ENCODE data around the gene WDR93. TPM values are rescaled to one million over a fixed set of nuclear protein-coding genes. Genes with fewer than 3 reads are reported as not detected.

Gene WDR93
- total RNA-seq, 2 experiments from 2014 or later, result not detected

DNA sequence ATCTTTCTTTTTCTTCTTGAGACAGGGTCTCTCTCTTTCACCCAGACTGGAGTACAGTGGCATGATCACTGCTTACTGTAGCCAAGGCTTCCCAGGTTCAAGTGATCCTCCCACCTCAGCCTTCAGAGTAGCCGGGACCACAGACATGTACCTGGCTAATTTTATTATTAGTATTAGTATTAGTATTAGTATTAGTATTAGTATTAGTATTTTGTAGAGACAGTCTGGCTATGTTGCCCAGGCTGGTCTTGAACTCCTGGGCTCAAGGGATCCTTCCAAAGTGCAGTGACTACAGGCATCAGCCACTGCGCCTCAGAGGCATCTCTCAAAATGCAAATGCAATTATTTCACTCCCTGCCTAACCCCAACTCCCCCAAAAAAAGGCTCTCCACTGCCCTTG lies 37.0 kb upstream of the WDR93 start:
- H3K4me3 Mint-ChIP-seq, result no peak overlapping the region

GRCh38 chr15:89654301-89654761 lies 36.3 kb upstream of the WDR93 start:
- intact Hi-C loops (cut with micrococcal nuclease), result no loop called here
- no peaks in the 10 kb centered on the region for H3K9me3 Mint-ChIP-seq
- no peaks in the 10 kb centered on the region for H3K36me3 Mint-ChIP-seq
- H3K4me1 Mint-ChIP-seq (ENCODE audit: low read depth), result peaks cover 13% of the 10 kb centered on the region
- DNase-seq, result no peak
- CTCF ChIA-PET, result no interaction called here
- peaks cover 39% of the 10 kb centered on the region for H3K27me3 Mint-ChIP-seq
- no peak overlapping the region for H3K27ac Mint-ChIP-seq
- POLR2A ChIA-PET, result no interaction called here
- H3K4me3 Mint-ChIP-seq, result peak overlapping the region; percentile 50

More for the DNA sequence above, 37.0 kb upstream of the WDR93 start:
- Mint-ChIP-seq H3K9me3 (no peaks in the 10 kb centered on the region), H3K27me3 (peaks cover 36% of the 10 kb centered on the region), H3K36me3 (no peaks in the 10 kb centered on the region), H3K4me1 (ENCODE audit: low read depth) (peaks cover 13% of the 10 kb centered on the region), H3K27ac (no peak overlapping the region)
- ChIA-PET POLR2A (no interaction called here), CTCF (interaction anchor here (1.4 kb wide), 1 partner anchor 20 kb away, joined by 3 read pairs; no protein-coding TSS in a partner anchor)
- no peak for DNase-seq
- intact Hi-C loops (cut with micrococcal nuclease), result no loop called here

GRCh38 chr15:89654847-89655805 lies 35.5 kb upstream of the WDR93 start, which contains the start of gene KIF7:
Gene KIF7, minus strand, starts transcription at chr15:89655467. Its CDS starts 2,537 bp downstream, at chr15:89652930.
- peaks cover 39% of the 10 kb centered on the region for H3K27me3 Mint-ChIP-seq
- no peaks in the 10 kb centered on the region for H3K9me3 Mint-ChIP-seq
- H3K27ac Mint-ChIP-seq, result no peak within 1 kb of the TSS
- peaks cover 13% of the 10 kb centered on the region for H3K4me1 Mint-ChIP-seq (ENCODE audit: low read depth)
- ChIA-PET CTCF (no interaction called here), POLR2A (no interaction called here)
- intact Hi-C loops (cut with micrococcal nuclease), result no loop called here
- H3K36me3 Mint-ChIP-seq, result no peaks in the 10 kb centered on the region
- peak; percentile 37 for DNase-seq
- peak within 1 kb of the TSS; percentile 52 for H3K4me3 Mint-ChIP-seq

DNA sequence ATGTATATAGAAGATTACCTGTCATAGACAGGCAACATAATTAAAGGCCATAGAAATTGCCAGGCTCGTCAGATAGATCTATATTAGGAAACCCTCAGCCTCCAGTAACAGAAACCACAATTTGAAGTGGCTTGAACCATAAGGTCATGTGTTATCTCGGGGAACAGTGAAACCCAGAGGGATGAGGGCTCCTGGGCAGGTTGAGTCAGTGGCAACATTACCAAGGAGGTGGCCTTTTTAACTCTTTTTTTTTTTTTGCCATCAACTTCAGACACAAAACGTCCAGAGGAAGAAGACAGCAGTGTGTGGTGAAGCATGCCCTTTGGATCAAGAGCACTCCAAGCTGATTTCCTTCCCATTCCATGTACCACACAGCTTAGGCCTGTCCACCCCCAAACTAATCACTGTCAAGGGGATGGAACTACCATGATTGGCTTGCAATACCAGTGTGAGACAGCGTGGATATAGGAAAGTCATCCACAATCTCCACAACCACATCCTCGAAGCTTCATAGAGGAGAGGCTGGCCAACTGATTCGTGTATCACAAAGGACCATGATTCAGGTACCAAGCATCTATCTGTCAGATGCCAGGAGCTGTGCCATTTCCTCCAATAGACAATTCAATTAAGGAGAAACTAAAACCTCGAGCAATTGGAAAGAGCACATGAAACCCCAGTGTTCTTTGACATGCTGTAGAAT lies 34.3 kb upstream of the WDR93 start:
- Mint-ChIP-seq H3K4me1 (ENCODE audit: low read depth) (peaks cover 13% of the 10 kb centered on the region), H3K27me3 (peaks cover 39% of the 10 kb centered on the region), H3K4me3 (no peak overlapping the region), H3K36me3 (no peaks in the 10 kb centered on the region), H3K9me3 (no peaks in the 10 kb centered on the region), H3K27ac (no peak overlapping the region)
- ChIA-PET CTCF (no interaction called here), POLR2A (no interaction called here)
- intact Hi-C loops (cut with micrococcal nuclease), result no loop called here
- no peak for DNase-seq

- Mint-ChIP-seq H3K4me3 (no peak overlapping the region), H3K36me3 (no peaks in the 10 kb centered on the region), H3K27ac (no peak overlapping the region), H3K9me3 (no peaks in the 10 kb centered on the region), H3K27me3 (peaks cover 38% of the 10 kb centered on the region), H3K4me1 (ENCODE audit: low read depth) (peaks cover 13% of the 10 kb centered on the region)
- no peak for DNase-seq
- intact Hi-C loops (cut with micrococcal nuclease), result no loop called here
- POLR2A ChIA-PET, result no interaction called here
- CTCF ChIA-PET, result interaction anchor here (0.8 kb wide), 1 partner anchor 11 kb away, joined by 3 read pairs; no protein-coding TSS in a partner anchor
Observed at GRCh38 chr15:89657686-89658200, 32.9 kb upstream of the WDR93 start.

DNA sequence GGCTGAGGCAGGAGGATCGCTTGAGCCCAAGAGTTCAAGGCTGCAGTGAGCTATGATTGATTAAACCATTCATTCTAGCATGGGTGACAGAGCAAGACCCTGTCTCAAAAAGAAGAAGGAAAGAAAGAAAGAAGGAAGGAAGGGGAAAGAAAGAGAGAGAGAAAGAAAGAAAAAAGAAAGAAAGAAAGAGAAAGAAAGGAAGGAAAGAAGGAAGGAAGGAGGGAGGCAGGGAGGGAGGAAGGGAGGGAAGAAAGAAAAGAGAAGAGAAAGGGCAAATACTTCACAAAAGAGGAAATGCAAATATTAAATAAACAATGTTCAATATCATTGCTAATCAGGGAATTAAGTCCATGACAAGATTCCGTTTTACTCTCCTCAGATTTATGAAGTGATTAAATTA lies 31.3 kb upstream of the WDR93 start:
- H3K4me1 Mint-ChIP-seq (ENCODE audit: low read depth), result peaks cover 13% of the 10 kb centered on the region
- ChIA-PET POLR2A (no interaction called here), CTCF (interaction anchor here (1.4 kb wide), 1 partner anchor 14 kb away, joined by 3 read pairs; no protein-coding TSS in a partner anchor)
- peaks cover 30% of the 10 kb centered on the region for H3K27me3 Mint-ChIP-seq
- no peak overlapping the region for H3K27ac Mint-ChIP-seq
- intact Hi-C loops (cut with micrococcal nuclease), result no loop called here
- no peak for DNase-seq
- no peaks in the 10 kb centered on the region for H3K9me3 Mint-ChIP-seq
- no peak overlapping the region for H3K4me3 Mint-ChIP-seq
- H3K36me3 Mint-ChIP-seq, result no peaks in the 10 kb centered on the region

DNA sequence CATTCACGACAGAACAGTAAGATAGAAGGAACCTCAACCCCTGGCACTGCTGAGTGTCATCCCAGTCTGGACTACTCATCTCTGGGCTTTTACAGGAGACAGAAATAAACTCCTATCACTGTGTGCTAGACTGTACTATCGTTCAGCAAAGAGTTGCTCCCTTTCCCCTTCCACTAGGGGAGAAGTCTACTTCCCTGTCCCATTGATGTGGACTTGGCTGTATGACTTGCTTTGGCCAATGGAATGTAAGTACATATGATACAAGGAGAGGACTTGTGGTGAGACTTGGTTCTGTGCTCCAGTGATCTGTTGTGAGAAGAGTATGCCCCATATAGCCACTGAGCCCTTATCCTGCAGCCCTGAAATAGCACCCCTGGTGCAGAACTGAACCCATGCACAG lies 30.1 kb upstream of the WDR93 start:
- H3K9me3 Mint-ChIP-seq, result no peaks in the 10 kb centered on the region
- peaks cover 31% of the 10 kb centered on the region for H3K27me3 Mint-ChIP-seq
- H3K4me1 Mint-ChIP-seq (ENCODE audit: low read depth), result peaks cover 11% of the 10 kb centered on the region
- POLR2A ChIA-PET, result no interaction called here
- H3K36me3 Mint-ChIP-seq, result no peaks in the 10 kb centered on the region
- intact Hi-C loops (cut with micrococcal nuclease), result no loop called here
- DNase-seq, result no peak
- no peak overlapping the region for H3K4me3 Mint-ChIP-seq
- no peak overlapping the region for H3K27ac Mint-ChIP-seq
- CTCF ChIA-PET, result interaction anchor here (0.7 to 2.5 kb wide), 2 partner anchors 13 kb away, joined by 3 to 9 read pairs; no protein-coding TSS in a partner anchor

- POLR2A ChIA-PET, result no interaction called here
- intact Hi-C loops (cut with micrococcal nuclease), result no loop called here
- peaks cover 18% of the 10 kb centered on the region for H3K27me3 Mint-ChIP-seq
- no peaks in the 10 kb centered on the region for H3K36me3 Mint-ChIP-seq
- H3K9me3 Mint-ChIP-seq, result no peaks in the 10 kb centered on the region
- CTCF ChIA-PET, result interaction anchor here (0.8 to 2.5 kb wide), 3 partner anchors 10 to 64 kb away, joined by 3 to 9 read pairs (median 3); no protein-coding TSS in a partner anchor
- no peak overlapping the region for H3K27ac Mint-ChIP-seq
- DNase-seq, result no peak
- no peak overlapping the region for H3K4me3 Mint-ChIP-seq
- peaks cover 4% of the 10 kb centered on the region for H3K4me1 Mint-ChIP-seq (ENCODE audit: low read depth)
Observed at GRCh38 chr15:89662893-89663626, 27.6 kb upstream of the WDR93 start.

DNA sequence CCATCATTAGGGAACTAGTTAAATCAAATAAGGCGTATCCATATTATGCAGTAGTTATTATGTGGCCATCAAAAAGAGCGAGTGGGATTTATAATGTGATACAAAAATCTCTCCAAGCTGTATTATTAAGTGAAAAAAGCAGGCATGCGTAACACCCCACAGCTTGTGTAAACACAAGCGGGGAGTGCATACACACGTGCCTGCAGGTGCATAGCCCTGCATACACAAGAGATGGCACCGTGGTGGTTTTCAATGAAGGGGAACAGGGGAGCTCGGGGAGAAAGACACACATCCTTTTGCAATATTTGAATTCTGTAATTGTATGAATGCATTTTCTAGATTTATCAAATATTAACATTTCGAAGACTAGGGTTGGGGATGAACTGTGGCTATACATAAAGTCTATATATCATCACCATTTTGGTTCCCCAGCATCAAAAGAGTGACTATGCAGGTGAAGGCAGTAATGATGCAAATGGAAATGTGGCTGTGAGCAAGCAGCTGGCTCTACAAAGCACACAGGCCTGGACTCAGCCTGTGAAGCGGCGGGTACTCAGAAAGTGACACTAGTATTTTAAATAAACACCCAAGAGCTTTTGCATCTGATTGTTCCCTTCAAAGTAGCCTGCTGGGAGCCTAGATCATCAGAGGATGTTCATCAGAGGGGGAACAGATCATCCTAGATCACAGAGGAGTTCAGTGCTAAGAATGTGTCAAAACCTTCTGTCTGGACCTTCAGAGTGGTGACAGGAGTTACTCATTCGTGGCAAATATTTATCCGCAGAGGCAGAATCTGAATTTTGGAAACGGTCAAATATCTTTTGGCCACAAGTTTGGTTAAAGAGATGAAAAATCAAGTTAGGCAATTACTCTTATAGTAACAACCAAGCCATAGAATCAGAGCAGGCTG lies 25.9 kb upstream of the WDR93 start:
- ChIA-PET POLR2A (no interaction called here), CTCF (no interaction called here)
- H3K9me3 Mint-ChIP-seq, result no peaks in the 10 kb centered on the region
- H3K36me3 Mint-ChIP-seq, result no peaks in the 10 kb centered on the region
- H3K4me3 Mint-ChIP-seq, result peak overlapping the region; percentile 43
- H3K4me1 Mint-ChIP-seq (ENCODE audit: low read depth), result peaks cover 4% of the 10 kb centered on the region
- H3K27ac Mint-ChIP-seq, result no peak overlapping the region
- peaks cover 15% of the 10 kb centered on the region for H3K27me3 Mint-ChIP-seq
- intact Hi-C loops (cut with micrococcal nuclease), result no loop called here
- no peak for DNase-seq

GRCh38 chr15:89665449-89666181 lies 25.0 kb upstream of the WDR93 start:
- Mint-ChIP-seq H3K27me3 (peaks cover 15% of the 10 kb centered on the region), H3K4me3 (no peak overlapping the region), H3K36me3 (no peaks in the 10 kb centered on the region), H3K9me3 (no peaks in the 10 kb centered on the region), H3K4me1 (ENCODE audit: low read depth) (peaks cover 4% of the 10 kb centered on the region), H3K27ac (no peak overlapping the region)
- ChIA-PET CTCF (no interaction called here), POLR2A (no interaction called here)
- intact Hi-C loops (cut with micrococcal nuclease), result no loop called here
- DNase-seq, result peak; percentile 31

Data from activated CD4-positive, alpha-beta memory T cell treated with anti-CD3 and anti-CD28 coated beads for 36 hours (primary cell).